Parathyroid adenoma (tissue), 2 donors: ENCODE data around the gene PTH2R.
"Not testable (repeated sequence)": the region's sequence is repeated elsewhere in the genome, so short reads cannot be mapped to it uniquely, and the experiment has no call there.

Source experiments
- H2AFZ ChIP-seq: fragments of 300-600 bp; sonication (generic); one replicate; pipeline ENCODE4 v1.7.0; 2017; ENCODE audit warnings: antibody characterized with exemption, mild to moderate bottlenecking
- H3K27ac ChIP-seq: fragments of 300-600 bp; sonication (generic); one replicate; pipeline ENCODE4 v1.7.0; 2017
- H3K27me3 ChIP-seq: fragments of 300-600 bp; sonication (generic); one replicate; pipeline ENCODE4 v1.7.0; 2017; ENCODE audit warnings: low read length; ENCODE audit not compliant: control insufficient read depth, insufficient read depth
- H3K36me3 ChIP-seq: fragments of 300-600 bp; sonication (generic); one replicate; pipeline ENCODE4 v1.7.0; 2017; ENCODE audit warnings: low read length; ENCODE audit not compliant: control insufficient read depth, insufficient read depth
- H3K4me1 ChIP-seq: fragments of 300-600 bp; sonication (generic); one replicate; pipeline ENCODE4 v1.7.0; 2017; ENCODE audit warnings: control low read depth
- H3K4me2 ChIP-seq: fragments of 300-600 bp; sonication (generic); one replicate; pipeline ENCODE4 v1.7.0; 2017; ENCODE audit warnings: low read length
- H3K4me3 ChIP-seq: fragments of 300-600 bp; sonication (generic); one replicate; pipeline ENCODE4 v1.7.0; 2017; ENCODE audit warnings: low read depth, low read length
- H3K79me2 ChIP-seq: fragments of 300-600 bp; sonication (generic); one replicate; pipeline ENCODE4 v1.7.0; 2017; ENCODE audit warnings: control low read depth
- H3K9ac ChIP-seq: fragments of 300-600 bp; sonication (generic); one replicate; pipeline ENCODE4 v1.7.0; 2017; ENCODE audit warnings: mild to moderate bottlenecking
- H3K9me3 ChIP-seq: fragments of 300-600 bp; sonication (generic); one replicate; pipeline ENCODE4 v1.7.0; 2017; ENCODE audit warnings: low read length; ENCODE audit not compliant: control insufficient read depth
- TF ChIP-seq, protein P1 (sequence below): fragments of 300-600 bp; sonication (generic); IDR thresholded peaks from one replicate; pipeline ENCODE4 v1.7.0; 2017; ENCODE audit warnings: antibody characterized with exemption, mild to moderate bottlenecking
- donor health status: primary hyperparathyroidism.

PTH2R gene

DNA sequence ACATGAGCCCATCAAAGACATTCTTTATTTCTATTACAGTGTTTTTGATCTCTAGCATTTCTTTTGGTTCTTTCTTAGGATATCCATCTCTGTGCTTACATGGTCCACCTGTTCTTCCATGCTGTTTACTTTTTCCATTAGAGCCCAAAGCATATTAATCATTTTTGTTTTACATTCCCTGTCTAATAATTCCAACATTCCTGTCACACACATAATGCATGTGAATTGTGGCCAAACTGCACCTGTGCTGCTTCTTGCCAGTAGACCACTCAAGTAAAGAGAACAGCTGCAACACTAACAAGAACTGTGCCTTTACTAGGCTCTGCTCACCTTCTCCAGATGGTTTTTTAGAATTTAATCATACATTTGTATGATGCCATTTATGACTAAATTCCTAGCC lies 103.0 kb downstream of the PTH2R start:
- Histone ChIP-seq H3K4me1 (no peaks in the 10 kb centered on the region), H3K36me3 (no peaks in the 10 kb centered on the region), H3K4me3 (no peak overlapping the region), H2AFZ (no peak overlapping the region), H3K27me3 (no peaks in the 10 kb centered on the region), H3K27ac (no peak overlapping the region), H3K9me3 (no peaks in the 10 kb centered on the region), H3K79me2 (no peaks in the 10 kb centered on the region), H3K4me2 (no peak overlapping the region), H3K9ac (no peak overlapping the region)
- TF ChIP-seq, protein P1, sequence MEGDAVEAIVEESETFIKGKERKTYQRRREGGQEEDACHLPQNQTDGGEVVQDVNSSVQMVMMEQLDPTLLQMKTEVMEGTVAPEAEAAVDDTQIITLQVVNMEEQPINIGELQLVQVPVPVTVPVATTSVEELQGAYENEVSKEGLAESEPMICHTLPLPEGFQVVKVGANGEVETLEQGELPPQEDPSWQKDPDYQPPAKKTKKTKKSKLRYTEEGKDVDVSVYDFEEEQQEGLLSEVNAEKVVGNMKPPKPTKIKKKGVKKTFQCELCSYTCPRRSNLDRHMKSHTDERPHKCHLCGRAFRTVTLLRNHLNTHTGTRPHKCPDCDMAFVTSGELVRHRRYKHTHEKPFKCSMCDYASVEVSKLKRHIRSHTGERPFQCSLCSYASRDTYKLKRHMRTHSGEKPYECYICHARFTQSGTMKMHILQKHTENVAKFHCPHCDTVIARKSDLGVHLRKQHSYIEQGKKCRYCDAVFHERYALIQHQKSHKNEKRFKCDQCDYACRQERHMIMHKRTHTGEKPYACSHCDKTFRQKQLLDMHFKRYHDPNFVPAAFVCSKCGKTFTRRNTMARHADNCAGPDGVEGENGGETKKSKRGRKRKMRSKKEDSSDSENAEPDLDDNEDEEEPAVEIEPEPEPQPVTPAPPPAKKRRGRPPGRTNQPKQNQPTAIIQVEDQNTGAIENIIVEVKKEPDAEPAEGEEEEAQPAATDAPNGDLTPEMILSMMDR, result no peak

DNA sequence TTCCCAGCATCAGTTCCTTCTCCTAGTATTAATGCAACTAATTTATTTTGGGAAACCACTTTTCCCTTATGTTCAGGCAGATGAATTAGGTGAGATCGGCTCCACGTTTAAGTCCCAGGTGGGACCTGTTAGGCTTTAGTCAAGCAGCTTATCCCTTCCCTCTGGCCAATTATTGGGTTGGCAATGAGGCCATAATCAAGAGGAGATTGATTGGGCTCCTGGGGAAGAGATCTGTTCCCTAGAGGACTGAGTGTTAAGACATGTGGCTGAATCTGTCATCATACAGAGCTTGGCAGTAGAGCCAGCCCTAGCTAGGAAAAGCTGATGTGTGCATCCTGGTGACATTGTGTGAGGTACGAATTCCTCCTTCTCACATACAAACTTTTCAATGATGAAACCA lies 104.4 kb downstream of the PTH2R start:
- H3K4me2 ChIP-seq, result no peak overlapping the region
- no peaks in the 10 kb centered on the region for H3K27me3 ChIP-seq
- H3K27ac ChIP-seq, result no peak overlapping the region
- no peaks in the 10 kb centered on the region for H3K4me1 ChIP-seq
- no peak overlapping the region for H3K4me3 ChIP-seq
- TF ChIP-seq, protein P1, result no peak
- no peaks in the 10 kb centered on the region for H3K9me3 ChIP-seq
- H3K9ac ChIP-seq, result no peak overlapping the region
- H3K36me3 ChIP-seq, result no peaks in the 10 kb centered on the region
- no peak overlapping the region for H2AFZ ChIP-seq
- H3K79me2 ChIP-seq, result no peaks in the 10 kb centered on the region

DNA sequence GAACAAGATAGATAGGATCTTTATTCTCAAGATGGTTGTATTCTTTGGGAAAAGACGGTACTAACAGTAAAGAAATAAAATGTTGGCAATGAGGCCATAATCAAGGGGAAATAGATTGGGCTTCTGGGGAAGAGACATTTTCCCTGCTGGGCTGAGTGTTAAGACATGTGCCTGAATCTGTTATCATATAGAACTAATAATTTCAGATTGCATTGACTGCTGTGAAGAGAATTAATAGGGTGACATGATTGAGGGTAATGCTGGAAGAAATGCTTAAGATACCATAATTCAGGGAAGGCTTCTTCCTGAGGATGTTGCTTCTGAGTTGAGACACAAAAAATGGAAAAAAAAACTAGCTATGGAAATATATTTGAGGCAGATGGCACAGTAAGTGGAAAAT lies 105.0 kb downstream of the PTH2R start:
- Histone ChIP-seq H3K4me3 (no peak overlapping the region), H3K4me1 (no peaks in the 10 kb centered on the region), H3K9me3 (no peaks in the 10 kb centered on the region), H3K4me2 (no peak overlapping the region), H3K27ac (no peak overlapping the region), H3K79me2 (no peaks in the 10 kb centered on the region), H3K27me3 (no peaks in the 10 kb centered on the region), H2AFZ (no peak overlapping the region), H3K36me3 (no peaks in the 10 kb centered on the region), H3K9ac (no peak overlapping the region)
- TF ChIP-seq, protein P1, result no peak

DNA sequence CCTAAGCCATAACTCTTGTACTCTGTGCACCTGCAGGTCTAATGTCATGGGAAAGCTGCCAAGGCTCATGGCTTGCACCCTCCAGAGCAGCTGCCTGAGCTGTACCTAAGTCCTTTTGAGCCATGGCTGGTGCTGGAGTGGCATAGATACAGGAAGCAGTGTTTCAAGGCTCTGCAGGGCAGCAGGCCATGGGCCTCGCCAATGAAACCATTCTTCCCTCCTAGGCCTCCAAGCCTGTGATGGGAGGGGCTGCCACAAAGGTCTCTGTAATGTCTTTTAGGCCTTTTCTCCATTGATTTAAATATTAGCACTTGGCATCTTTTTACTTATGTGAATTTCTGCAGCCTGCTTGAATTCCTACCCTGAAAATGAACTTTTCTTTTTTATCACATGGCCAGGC lies 108.5 kb downstream of the PTH2R start:
- H3K4me3 ChIP-seq, result no peak overlapping the region
- H3K4me1 ChIP-seq, result no peaks in the 10 kb centered on the region
- no peaks in the 10 kb centered on the region for H3K36me3 ChIP-seq
- H2AFZ ChIP-seq, result no peak overlapping the region
- H3K79me2 ChIP-seq, result no peaks in the 10 kb centered on the region
- no peaks in the 10 kb centered on the region for H3K27me3 ChIP-seq
- H3K9ac ChIP-seq, result no peak overlapping the region
- TF ChIP-seq, protein P1, result no peak
- no peaks in the 10 kb centered on the region for H3K9me3 ChIP-seq
- no peak overlapping the region for H3K4me2 ChIP-seq
- no peak overlapping the region for H3K27ac ChIP-seq

DNA sequence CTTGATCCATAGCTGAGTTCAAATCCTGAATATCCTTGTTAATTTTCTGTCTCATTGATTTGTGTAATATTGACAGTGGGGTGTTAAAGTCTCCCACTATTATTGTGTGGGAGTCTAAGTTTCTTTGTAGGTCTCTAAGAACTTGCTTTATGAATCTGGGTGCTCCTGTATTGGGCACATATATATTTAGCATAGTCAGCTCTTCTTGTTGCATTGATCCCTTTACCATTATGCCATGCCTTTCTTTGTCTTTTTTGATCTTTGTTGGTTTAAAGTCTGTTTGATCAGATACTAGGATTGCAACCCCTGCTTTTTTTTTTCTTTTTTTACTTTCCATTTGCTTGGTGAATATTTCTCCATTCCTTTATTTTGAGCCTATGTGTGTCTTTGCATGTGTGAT lies 116.5 kb downstream of the PTH2R start:
- not testable (repeated sequence) for H3K4me1 ChIP-seq, H3K27ac ChIP-seq, H3K9me3 ChIP-seq, H3K4me3 ChIP-seq, H3K4me2 ChIP-seq, H3K36me3 ChIP-seq, H3K27me3 ChIP-seq, H2AFZ ChIP-seq, H3K79me2 ChIP-seq, H3K9ac ChIP-seq

DNA sequence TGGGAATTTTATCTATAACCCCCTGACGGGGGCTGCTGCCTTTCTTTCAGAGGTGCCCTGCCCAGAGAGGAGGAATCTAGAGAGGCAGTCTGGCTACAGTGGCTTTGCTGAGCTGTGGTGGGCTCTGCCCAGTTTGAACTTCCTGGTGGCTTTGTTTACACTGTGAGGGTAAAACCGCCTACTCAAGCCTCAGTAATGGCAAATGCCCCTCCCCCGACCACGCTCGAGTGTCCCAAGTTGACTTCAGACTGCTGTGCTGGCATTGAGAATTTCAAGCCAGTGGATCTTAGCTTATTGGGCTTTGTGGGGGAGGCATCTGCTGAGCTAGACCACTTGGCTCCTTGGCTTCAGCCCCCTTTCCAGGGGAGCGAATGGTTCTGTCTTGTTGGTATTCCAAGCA lies 118.6 kb downstream of the PTH2R start:
- H3K36me3 ChIP-seq, H3K27me3 ChIP-seq, H3K9me3 ChIP-seq, H3K4me2 ChIP-seq, H3K4me1 ChIP-seq, H2AFZ ChIP-seq, H3K79me2 ChIP-seq, H3K4me3 ChIP-seq, H3K27ac ChIP-seq, H3K9ac ChIP-seq: not testable (repeated sequence)
